A549 (cell line): ENCODE data around the gene FOXK1. TPM values are rescaled to one million over a fixed set of nuclear protein-coding genes. Genes with fewer than 3 reads are reported as not detected.
A peak's percentile ranks its signal among the peaks of the same experiment; 100 is the strongest.

Experiments used
- ATAC-seq, 2 experiments: fragments of 200-7000 bp in 1 of 2; fragments of >200 bp in 1 of 2; cut with Nextera tagmentation in 1 of 2; cut with Tn5 transposase in 1 of 2; 3 replicates each; pipeline versions ENCODE4 v1.8.0 to v1.9.1; 2018 to 2020; ENCODE audit warnings: mild to moderate bottlenecking in 1 of 2, moderate library complexity in 1 of 2
- CTCF ChIA-PET: fragments of 300-600 bp; sonication (Branson Sonifier 250); formaldehyde crosslinking; extraction: SDS; loops from one replicate; lab custom pipeline; 2021; ENCODE audit warnings: antibody characterized with exemption, inconsistent platforms; lab: Yijun Ruan, JAX
- POLR2A ChIA-PET: fragments of 350-600 bp; formaldehyde crosslinking; extraction: SDS; loops from one replicate; lab custom pipeline; 2021; ENCODE audit warnings: antibody characterized with exemption, inconsistent platforms; lab: Yijun Ruan, JAX
- DNase-seq, 2 experiments: peaks; one replicate each; pipeline versions ENCODE4 v3.0.0 to v3.0.0-alpha.2; 2011 to 2016; ENCODE audit warnings: low read depth in 1 of 2, low spot score in 1 of 2
- FAIRE-seq: peaks from 2 replicates; lab custom pipeline; 2011; peaks lifted over from hg19 to GRCh38; lab: Jason Lieb, UNC
- H3K27ac ChIP-seq, 2 experiments: fragments of >200 bp; sonication (Bioruptor Twin); formaldehyde crosslinking; 3 replicates each; pipeline ENCODE4 v1.5.1; 2016 to 2017
- H3K4me1 ChIP-seq: fragments of >200 bp; sonication (Bioruptor Twin); formaldehyde crosslinking; 3 replicates; pipeline ENCODE4 v1.6.1; 2016
- H3K4me2 ChIP-seq: fragments of >200 bp; sonication (Bioruptor Twin); formaldehyde crosslinking; 3 replicates; pipeline ENCODE4 v1.6.1; 2016
- H3K4me3 ChIP-seq: fragments of >200 bp; sonication (Bioruptor Twin); formaldehyde crosslinking; 3 replicates; pipeline ENCODE4 v1.5.1; 2016
- H3K9me3 ChIP-seq: fragments of >200 bp; sonication (Bioruptor Twin); formaldehyde crosslinking; 3 replicates; pipeline ENCODE4 v1.6.1; 2016
- ATOH8 ChIP-seq: fragments of 250-450 bp; sonication (Bioruptor Pico); IDR thresholded peaks from 2 replicates; pipeline ENCODE4 v1.5.0; 2020; ENCODE audit warnings: low read depth, mild to moderate bottlenecking, moderate library complexity
- BCL3 ChIP-seq: fragments of >200 bp; sonication (Bioruptor Twin); formaldehyde crosslinking; IDR thresholded peaks from 3 replicates; pipeline ENCODE4 v1.6.1; 2016
- BHLHE40 ChIP-seq: IDR thresholded peaks from 2 replicates; pipeline ENCODE4 v1.6.1; 2012; ENCODE audit warnings: low read depth, low read length, inconsistent platforms
- CEBPB ChIP-seq, 2 experiments: fragments of >200 bp in 1 of 2; sonication (Bioruptor Twin) in 1 of 2; formaldehyde crosslinking in 1 of 2; IDR thresholded peaks; 2 replicates each; pipeline ENCODE4 v1.6.1; 2012 to 2016
- CHD4 ChIP-seq: fragments of 200-600 bp; sonication (generic); IDR thresholded peaks from 2 replicates; pipeline ENCODE4 v1.6.1; 2016; ENCODE audit warnings: antibody characterized with exemption, mild to moderate bottlenecking, borderline replicate concordance
- E2F6 ChIP-seq: IDR thresholded peaks from 2 replicates; pipeline ENCODE4 v1.6.1; 2012; ENCODE audit warnings: low read depth, borderline replicate concordance
- EHF ChIP-seq: fragments of 250-450 bp; sonication (Bioruptor Pico); IDR thresholded peaks from 2 replicates; pipeline ENCODE4 v1.5.0; 2020; ENCODE audit warnings: mild to moderate bottlenecking
- EHMT2 ChIP-seq: fragments of 200-600 bp; sonication (generic); IDR thresholded peaks from 2 replicates; pipeline ENCODE4 v1.6.1; 2016; ENCODE audit warnings: antibody characterized with exemption, low read depth, mild to moderate bottlenecking, moderate library complexity
- ELK1 ChIP-seq: fragments of 150-350 bp; IDR thresholded peaks from 2 replicates; pipeline ENCODE4 v1.6.1; 2014; ENCODE audit warnings: low read depth, mild to moderate bottlenecking, low read length
- EP300 ChIP-seq, 2 experiments: fragments of >200 bp; sonication (Bioruptor Twin); formaldehyde crosslinking; IDR thresholded peaks; 2 replicates in 1 of 2; 3 replicates in 1 of 2; pipeline ENCODE4 v1.6.1; 2016 to 2017
- ESRRA ChIP-seq: fragments of 150-350 bp; IDR thresholded peaks from 2 replicates; pipeline ENCODE4 v1.6.1; 2014; ENCODE audit warnings: mild to moderate bottlenecking, low read length, borderline replicate concordance
- GATA3 ChIP-seq: IDR thresholded peaks from 2 replicates; pipeline ENCODE4 v1.6.1; 2012; ENCODE audit warnings: borderline replicate concordance
- HDAC2 ChIP-seq: fragments of 200-600 bp; sonication (generic); IDR thresholded peaks from 2 replicates; pipeline ENCODE4 v1.6.1; 2016
- HMGXB4 ChIP-seq: fragments of 250-450 bp; sonication (Bioruptor Pico); IDR thresholded peaks from 2 replicates; pipeline ENCODE4 v1.5.0; 2021; ENCODE audit warnings: mild to moderate bottlenecking, moderate library complexity, borderline replicate concordance
- HOXB5 ChIP-seq: fragments of 250-450 bp; sonication (Bioruptor Pico); IDR thresholded peaks from 2 replicates; pipeline ENCODE4 v1.5.0; 2020; ENCODE audit warnings: mild to moderate bottlenecking, moderate library complexity
- JUN ChIP-seq, 2 experiments: fragments of >200 bp; sonication (Bioruptor Twin); formaldehyde crosslinking; IDR thresholded peaks; 2 replicates in 1 of 2; 3 replicates in 1 of 2; pipeline ENCODE4 v1.6.1; 2016 to 2017
- KDM5A ChIP-seq: fragments of 200-600 bp; sonication (generic); IDR thresholded peaks from 2 replicates; pipeline ENCODE4 v1.6.1; 2016; ENCODE audit warnings: antibody characterized with exemption, mild to moderate bottlenecking
- MAX ChIP-seq: IDR thresholded peaks from 2 replicates; pipeline ENCODE4 v1.6.1; 2012
- MAZ ChIP-seq: fragments of 150-350 bp; IDR thresholded peaks from 2 replicates; pipeline ENCODE4 v1.6.1; 2014; ENCODE audit warnings: antibody characterized with exemption, low read depth, low read length, borderline replicate concordance
- MYC ChIP-seq: IDR thresholded peaks from 2 replicates; pipeline ENCODE4 v1.6.1; 2012; ENCODE audit warnings: mild to moderate bottlenecking, inconsistent platforms, low read length, improper control_type of control experiment, borderline replicate concordance
- NR3C1 ChIP-seq: fragments of >200 bp; sonication (Bioruptor Twin); formaldehyde crosslinking; IDR thresholded peaks from 3 replicates; pipeline ENCODE4 v1.6.1; 2017
- PBX3 ChIP-seq: IDR thresholded peaks from 2 replicates; pipeline ENCODE4 v1.6.1; 2012
- PHF8 ChIP-seq: fragments of 200-600 bp; sonication (generic); IDR thresholded peaks from 2 replicates; pipeline ENCODE4 v1.6.1; 2016; ENCODE audit warnings: low read depth, mild to moderate bottlenecking, antibody characterized with exemption, moderate library complexity, borderline replicate concordance
- POLR2A ChIP-seq: IDR thresholded peaks from 2 replicates; pipeline ENCODE4 v1.6.1; 2012; ENCODE audit warnings: mild to moderate bottlenecking, low read length
- POLR2AphosphoS2 ChIP-seq: conservative IDR thresholded peaks from 2 replicates; pipeline ENCODE4 v1.6.1; 2012; ENCODE audit warnings: low read length, improper control_type of control experiment, inconsistent platforms
- RARB ChIP-seq: fragments of 250-450 bp; sonication (Bioruptor Pico); IDR thresholded peaks from 2 replicates; pipeline ENCODE4 v1.8.0; 2021; ENCODE audit warnings: mild to moderate bottlenecking, moderate library complexity
- RNF2 ChIP-seq: fragments of 200-600 bp; sonication (generic); IDR thresholded peaks from 2 replicates; pipeline ENCODE4 v1.6.1; 2016; ENCODE audit warnings: low read depth, mild to moderate bottlenecking, antibody characterized with exemption, moderate library complexity, borderline replicate concordance
- SMC3 ChIP-seq: fragments of >200 bp; sonication (Bioruptor Twin); formaldehyde crosslinking; IDR thresholded peaks from 3 replicates; pipeline ENCODE4 v1.6.1; 2018; ENCODE audit warnings: inconsistent platforms
- TP53 ChIP-seq: fragments of 250-450 bp; sonication (Bioruptor Pico); IDR thresholded peaks from 2 replicates; pipeline ENCODE4 v1.5.0; 2021; ENCODE audit warnings: mild to moderate bottlenecking, moderate library complexity
- ZC3H11A ChIP-seq: fragments of 450-650 bp; IDR thresholded peaks from 2 replicates; pipeline ENCODE4 v1.6.1; 2014; ENCODE audit warnings: antibody characterized with exemption, mild to moderate bottlenecking
- ZSCAN20 ChIP-seq: fragments of 250-450 bp; sonication (Bioruptor Pico); IDR thresholded peaks from 2 replicates; pipeline ENCODE4 v1.8.0; 2022; ENCODE audit warnings: mild to moderate bottlenecking, moderate library complexity
- WGBS: methylation state at CpG from one replicate; pipeline ENCODE4 v1.1.6; 2017; ENCODE audit errors: missing lambda C conversion rate; 5-methylcytosine and 5-hydroxymethylcytosine counted together
- polyA minus RNA-seq: library from RNA; depleted of rRNA, polyadenylated mRNA; stranded (reverse); fragments of >200 nt; gene quantifications from 2 replicates; pipeline ENCODE4 v1.2.3, GENCODE V29; 2011; rRNA and poly(A)+ RNA removed
- polyA plus RNA-seq, 4 experiments: library from polyadenylated mRNA; depleted of rRNA in 3 of 4; stranded (reverse); fragments of >200 nt; fragmentation: RNase III in 1 of 4; extraction: RNeasy Plus Mini Kit Qiagen cat#74134 plus additional on column Dnase treatment in 1 of 4; gene quantifications; 2 replicates in 3 of 4; 3 replicates in 1 of 4; pipeline ENCODE4 v1.2.3, GENCODE V29; 2011 to 2017
- TF ChIP-seq, protein P1 (sequence below): fragments of >200 bp; sonication (Bioruptor Twin); formaldehyde crosslinking; IDR thresholded peaks from 2 replicates; pipeline ENCODE4 v1.6.1; 2016

FOXK1 gene
- polyA plus RNA-seq (2011; rRNA removed) (6.8 and 8.3 TPM in 2 replicates), polyA plus RNA-seq (2017; fragmentation: RNase III; extraction: RNeasy Plus Mini Kit Qiagen cat#74134 plus additional on column Dnase treatment) (9.8 to 10.9 TPM (median 10.2 TPM) in 3 replicates), polyA minus RNA-seq (15.7 and 19.4 TPM in 2 replicates)
- 7.4 and 10.0 TPM in 2 replicates for polyA plus RNA-seq (2012; cell fraction: cytosol; rRNA removed)
- polyA plus RNA-seq (2012; cell fraction: nucleus; rRNA removed), result 27.5 and 29.2 TPM in 2 replicates

GRCh38 chr7:4681886-4682620 lies at the start of gene FOXK1:
Gene FOXK1, plus strand, starts transcription at chr7:4682295. Its CDS starts 14 bp downstream, at chr7:4682309.
- whole genome bisulfite sequencing, result 20% methylated on average over 2 of the region's 116 CpGs
- CTCF ChIA-PET, result interaction anchor here (0.8 to 1.1 kb wide), 4 partner anchors 26 to 51 kb away, joined by 3 to 6 read pairs (median 3); no protein-coding TSS in a partner anchor
- Histone ChIP-seq H3K9me3 (no peaks in the 10 kb centered on the region), H3K4me1 (peaks cover 11% of the 10 kb centered on the region), H3K4me3 (peak within 1 kb of the TSS; percentile 74), H3K4me2 (peak within 1 kb of the TSS; percentile 79), H3K27ac (peak within 1 kb of the TSS; percentile 90 to 99)
- DNase-seq, result peak; percentile 46 to 72
- FAIRE-seq, result no peak
- peak; percentile 64 to 78 for ATAC-seq
- POLR2A ChIA-PET, result interaction anchor here (1.0 to 4.5 kb wide), 2 partner anchors 40 to 50 kb away, joined by 5 to 48 read pairs; no protein-coding TSS in a partner anchor
- TF ChIP-seq ZSCAN20 (CRISPR knock-in tag) (0 out of 2 replicates have a peak, but pooled peaks have one; percentile 31), POLR2AphosphoS2 (no peak), MAZ (peak; percentile 38; the same call in 1 of the 2 replicates), KDM5A (no peak), HOXB5 (CRISPR knock-in tag) (peak; percentile 85), MYC (peak; percentile 64; the same call in 1 of the 2 replicates), BHLHE40 (no peak), ATOH8 (peak; percentile 78; the same call in 1 of the 2 replicates), CEBPB (IDR thresholded peaks at IDR 0.05) (no peak), POLR2A (peak; percentile 31; the same call in 1 of the 2 replicates), TP53 (CRISPR knock-in tag) (0 out of 2 replicates have a peak, but pooled peaks have one; percentile 43), ZC3H11A (no peak), GATA3 (no peak), BCL3 (peak; percentile 43; the same call in 1 of the 3 replicates), EHF (CRISPR knock-in tag) (peak; percentile 66; the same call in 1 of the 2 replicates), HDAC2 (no peak), EP300 (IDR thresholded peaks at IDR 0.05) (no peak), HMGXB4 (no peak), JUN (IDR thresholded peaks at IDR 0.05) (peak; percentile 46 to 81; a peak in 4 of 5 replicates), ESRRA (no peak), CHD4 (no peak), ELK1 (no peak), MAX (peak; percentile 96), EHMT2 (no peak), PHF8 (peak; percentile 45; the same call in 1 of the 2 replicates), PBX3 (no peak), RARB (CRISPR knock-in tag) (no peak), RNF2 (no peak), SMC3 (peak; percentile 48; the same call in 2 of the 3 replicates), NR3C1 (no peak), E2F6 (peak; percentile 95)
- TF ChIP-seq, protein P1, sequence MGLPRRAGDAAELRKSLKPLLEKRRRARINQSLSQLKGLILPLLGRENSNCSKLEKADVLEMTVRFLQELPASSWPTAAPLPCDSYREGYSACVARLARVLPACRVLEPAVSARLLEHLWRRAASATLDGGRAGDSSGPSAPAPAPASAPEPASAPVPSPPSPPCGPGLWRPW, result no peak
